ENCODE data around the gene OR52B4. TPM values are rescaled to one million over a fixed set of nuclear protein-coding genes. Genes with fewer than 3 reads are reported as not detected.
A peak's percentile ranks its signal among the peaks of the same experiment; 100 is the strongest.

Gene OR52B4
- total and polyA plus RNA-seq, 2 donors from 2014 or later = not detected

GRCh38 chr11:4393858-4394223, 25.7 kb upstream of the OR52B4 start:
- H3K9ac ChIP-seq (ENCODE audit: low read length in 3 of 3) = peak overlapping the region in 2 of 3 donors; percentile 87 to 94
- H3K36me3 ChIP-seq (ENCODE audit: control insufficient read depth in 2 of 3, insufficient read depth in 3 of 3, low read length in 3 of 3) = peaks cover 2 to 14% (median 14%) of the 10 kb centered on the region in 3 donors
- no peak for TF ChIP-seq CTCF (IDR thresholded peaks at IDR 0.05; ENCODE audit: borderline replicate concordance, extremely low read depth, insufficient read depth)
- FAIRE-seq (no peak), DNase-seq (no peak)
- no peak overlapping the region for H3K27ac ChIP-seq (ENCODE audit: low read depth in 2 of 2, low read length in 2 of 2)
- H3K4me1 ChIP-seq (ENCODE audit: control insufficient read depth in 2 of 3, insufficient read depth in 2 of 3, low read depth in 1 of 3, low read length in 3 of 3) = peaks cover 0 to 4% (median 0%) of the 10 kb centered on the region in 3 donors
- no peaks in the 10 kb centered on the region for H3K9me3 ChIP-seq (ENCODE audit: control insufficient read depth in 2 of 3, insufficient read depth in 1 of 3, low read length in 3 of 3)
- H3K4me3 ChIP-seq (ENCODE audit: low read length in 3 of 3) = peak overlapping the region; percentile 92 to 99 (median 93)
- intact Hi-C loops (cut with DNase I) = no loop called here
- H3K27me3 ChIP-seq (ENCODE audit: control insufficient read depth, insufficient read depth, low read length) = no peaks in the 10 kb centered on the region

GRCh38 chr11:4393209-4393857, 25.1 kb upstream of the OR52B4 start, which contains the start of gene TRIM21:
TSS of gene TRIM21 (minus strand) at chr11:4393702. CDS start at chr11:4390409, 3,293 bp downstream.
- Histone ChIP-seq H3K9ac (ENCODE audit: low read length in 3 of 3) (peak within 1 kb of the TSS; percentile 87 to 95 (median 94)), H3K4me3 (ENCODE audit: low read length in 3 of 3) (peak within 1 kb of the TSS; percentile 92 to 99 (median 93)), H3K27ac (ENCODE audit: low read depth in 2 of 2, low read length in 2 of 2) (peak within 1 kb of the TSS; percentile 79 to 81), H3K36me3 (ENCODE audit: control insufficient read depth in 2 of 3, insufficient read depth in 3 of 3, low read length in 3 of 3) (peaks cover 2 to 18% (median 15%) of the 10 kb centered on the region in 3 donors), H3K9me3 (ENCODE audit: control insufficient read depth in 2 of 3, insufficient read depth in 1 of 3, low read length in 3 of 3) (no peaks in the 10 kb centered on the region), H3K27me3 (ENCODE audit: control insufficient read depth, insufficient read depth, low read length) (no peaks in the 10 kb centered on the region), H3K4me1 (ENCODE audit: control insufficient read depth in 2 of 3, insufficient read depth in 2 of 3, low read depth in 1 of 3, low read length in 3 of 3) (peaks cover 0 to 4% (median 0%) of the 10 kb centered on the region in 3 donors)
- intact Hi-C loops (cut with DNase I) = no loop called here
- DNase-seq (peak; percentile 88 to 95 (median 89)), FAIRE-seq (peak; percentile 85)
- no peak for TF ChIP-seq CTCF (IDR thresholded peaks at IDR 0.05; ENCODE audit: borderline replicate concordance, extremely low read depth, insufficient read depth)

GRCh38 chr11:4388221-4388620, 20.0 kb upstream of the OR52B4 start:
- Histone ChIP-seq H3K36me3 (ENCODE audit: control insufficient read depth in 2 of 3, insufficient read depth in 3 of 3, low read length in 3 of 3) (peaks cover 2 to 30% (median 26%) of the 10 kb centered on the region in 3 donors), H3K27ac (ENCODE audit: low read depth in 2 of 2, low read length in 2 of 2) (no peak overlapping the region), H3K9me3 (ENCODE audit: control insufficient read depth in 2 of 3, insufficient read depth in 1 of 3, low read length in 3 of 3) (no peaks in the 10 kb centered on the region), H3K9ac (ENCODE audit: low read length in 3 of 3) (no peak overlapping the region), H3K27me3 (ENCODE audit: control insufficient read depth, insufficient read depth, low read length) (no peaks in the 10 kb centered on the region), H3K4me1 (ENCODE audit: control insufficient read depth in 2 of 3, insufficient read depth in 2 of 3, low read depth in 1 of 3, low read length in 3 of 3) (peaks cover 0 to 4% (median 0%) of the 10 kb centered on the region in 3 donors), H3K4me3 (ENCODE audit: low read length in 3 of 3) (no peak overlapping the region)
- no peak for TF ChIP-seq CTCF (IDR thresholded peaks at IDR 0.05; ENCODE audit: borderline replicate concordance, extremely low read depth, insufficient read depth)
- DNase-seq = no peak
- intact Hi-C loops (cut with DNase I) = no loop called here
- no peak for FAIRE-seq
